Thoracic aorta (tissue), 2 donors: Measurements from ENCODE around the gene PIM1. TPM values are rescaled to one million over a fixed set of nuclear protein-coding genes. Genes with fewer than 3 reads are reported as not detected.
"Not testable (repeated sequence)": the region's sequence is repeated elsewhere in the genome, so short reads cannot be mapped to it uniquely, and the experiment has no call there.

Experiments
- ATAC-seq: fragments of 150-250 bp; one replicate; pipeline ENCODE4 v1.8.0; 2017; ENCODE audit warnings: low read depth; ENCODE audit not compliant: insufficient number of reproducible peaks, low FRiP score
- DNase-seq: peaks from one replicate; pipeline ENCODE4 v3.0.0-alpha.2; 2020; ENCODE audit warnings: low spot score
- H3K27ac ChIP-seq, 2 donors: fragments of 200-600 bp; sonication (generic); 1 replicate in 1 of 2; 2 replicates in 1 of 2; pipeline ENCODE4 v1.5.1; 2016; ENCODE audit warnings: mild to moderate bottlenecking in 2 of 2, moderate library complexity in 2 of 2
- H3K27me3 ChIP-seq: fragments of 200-600 bp; sonication (generic); replicated peaks from 2 replicates; pipeline ENCODE4 v1.6.0; 2016; ENCODE audit warnings: mild to moderate bottlenecking; ENCODE audit not compliant: insufficient read depth
- H3K36me3 ChIP-seq: fragments of 200-600 bp; sonication (generic); one replicate; pipeline ENCODE4 v1.5.1; 2016
- H3K4me1 ChIP-seq, 2 donors: fragments of 200-600 bp; sonication (generic); 1 replicate in 1 of 2; 2 replicates in 1 of 2; pipeline versions ENCODE4 v1.5.1 to v1.6.0; 2016; ENCODE audit warnings: low read depth in 2 of 2, mild to moderate bottlenecking in 1 of 2; ENCODE audit not compliant: control insufficient read depth in 1 of 2
- H3K4me3 ChIP-seq: fragments of 200-600 bp; sonication (generic); 2 replicates; pipeline ENCODE4 v1.5.1; 2016; ENCODE audit warnings: mild to moderate bottlenecking
- H3K9me3 ChIP-seq: fragments of 200-600 bp; sonication (generic); 2 replicates; pipeline ENCODE4 v1.5.1; 2016
- CTCF ChIP-seq: fragments of 200-600 bp; sonication (generic); IDR thresholded peaks from one replicate; pipeline ENCODE4 v1.5.1; 2019; ENCODE audit warnings: antibody characterized with exemption
- total RNA-seq, 2 donors: library from RNA; depleted of rRNA; stranded (reverse); fragments of >200 nt; gene quantifications; one replicate each; pipeline versions ENCODE4 v1.1.0 to v1.2.3, GENCODE V29; 2016

The PIM1 gene
- total RNA-seq, 2 donors from 2014 or later, result 28.8 to 53.6 TPM

- ATAC-seq (no peak), DNase-seq (no peak)
- Histone ChIP-seq H3K36me3 (no peaks in the 10 kb centered on the region), H3K27ac (no peak overlapping the region), H3K4me1 (peaks cover 3 to 21% of the 10 kb centered on the region in 2 donors), H3K27me3 (no peaks in the 10 kb centered on the region), H3K9me3 (no peaks in the 10 kb centered on the region), H3K4me3 (no peak overlapping the region)
- no peak for TF ChIP-seq CTCF
Measured at GRCh38 chr6:37126493-37126958, 43.4 kb upstream of the PIM1 start.

- Histone ChIP-seq H3K27ac (no peak overlapping the region), H3K9me3 (no peaks in the 10 kb centered on the region), H3K4me1 (peaks cover 7 to 24% of the 10 kb centered on the region in 2 donors), H3K36me3 (no peaks in the 10 kb centered on the region), H3K27me3 (no peaks in the 10 kb centered on the region), H3K4me3 (no peak overlapping the region)
- DNase-seq (no peak), ATAC-seq (no peak)
- TF ChIP-seq CTCF, result no peak
Measured at GRCh38 chr6:37126961-37127616, 42.9 kb upstream of the PIM1 start.

GRCh38 chr6:37127961-37128862, 41.7 kb upstream of the PIM1 start:
- H3K4me1 ChIP-seq, result peaks cover 7 to 24% of the 10 kb centered on the region in 2 donors

GRCh38 chr6:37128863-37129443, 41.0 kb upstream of the PIM1 start:
- not testable (repeated sequence) for H3K9me3 ChIP-seq
- peaks cover 11 to 31% of the 10 kb centered on the region in 2 donors for H3K4me1 ChIP-seq

More at GRCh38 chr6:37127961-37128862, 41.7 kb upstream of the PIM1 start:
- Histone ChIP-seq H3K27me3 (no peaks in the 10 kb centered on the region), H3K36me3 (no peaks in the 10 kb centered on the region), H3K27ac (peak overlapping the region in 1 of 2 donors; percentile 22), H3K4me3 (no peak overlapping the region), H3K9me3 (no peaks in the 10 kb centered on the region)
- DNase-seq, result no peak
- TF ChIP-seq CTCF, result no peak
- no peak for ATAC-seq

GRCh38 chr6:37129566-37129965, 40.4 kb upstream of the PIM1 start:
- ATAC-seq, result no peak
- peaks cover 16 to 37% of the 10 kb centered on the region in 2 donors for H3K4me1 ChIP-seq
- H3K9me3 ChIP-seq, result no peaks in the 10 kb centered on the region
- H3K4me3 ChIP-seq, result no peak overlapping the region
- H3K36me3 ChIP-seq, result no peaks in the 10 kb centered on the region
- no peaks in the 10 kb centered on the region for H3K27me3 ChIP-seq
- TF ChIP-seq CTCF, result no peak
- DNase-seq, result no peak
- no peak overlapping the region for H3K27ac ChIP-seq

More at GRCh38 chr6:37128863-37129443, 41.0 kb upstream of the PIM1 start:
- not testable (repeated sequence) for ATAC-seq, DNase-seq, H3K4me3 ChIP-seq, H3K36me3 ChIP-seq, H3K27me3 ChIP-seq
- H3K27ac ChIP-seq, result peak overlapping the region in 1 of 2 donors; percentile 16
